Measurements from ENCODE around the gene MAP4K5. TPM values are rescaled to one million over a fixed set of nuclear protein-coding genes. Genes with fewer than 3 reads are reported as not detected.

MAP4K5 gene
- total and polyA plus RNA-seq, 2 of the 13 experiments (the other 11 are each of a cell fraction or from before 2014, with no cell fraction given): 12.7 to 23.9 TPM

DNA sequence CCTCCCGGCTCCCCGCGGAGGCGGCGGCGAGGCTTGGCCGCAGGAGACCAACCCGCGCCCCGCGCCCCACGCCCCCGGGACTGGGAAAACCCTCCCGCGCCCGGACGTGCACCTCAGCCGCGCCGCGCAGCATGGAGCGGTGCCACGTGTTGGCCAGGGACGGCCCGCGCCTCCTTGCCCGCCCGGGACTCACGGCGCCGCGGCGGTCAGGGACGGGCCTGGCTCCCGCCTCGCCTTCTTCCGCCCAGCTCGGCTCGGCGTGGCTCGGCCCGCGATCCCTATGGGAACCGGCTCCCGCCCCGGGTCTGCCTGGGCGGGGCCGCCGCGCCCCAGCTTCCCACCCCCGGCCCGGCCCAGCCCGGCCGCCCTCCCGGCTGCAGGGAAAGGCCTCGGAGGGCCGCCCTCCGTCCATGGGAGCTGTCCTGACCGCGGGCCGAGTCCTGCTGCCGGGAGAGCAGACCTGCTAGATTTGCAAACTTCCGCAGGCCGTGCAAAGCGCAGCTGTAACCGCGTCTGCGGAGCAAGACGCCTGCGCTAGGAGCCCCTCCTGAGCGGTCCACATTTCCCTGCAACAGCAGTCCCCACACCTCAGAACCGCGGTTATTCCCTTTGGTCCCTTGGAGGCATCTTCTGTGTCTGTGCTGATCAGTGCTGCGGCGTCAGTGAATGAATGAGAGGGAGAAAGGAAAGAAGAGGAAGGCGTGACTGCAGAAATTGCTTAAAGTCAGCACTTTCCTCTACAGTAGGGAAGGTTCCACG is 135.6 kb downstream of the MAP4K5 start, which contains the start of gene CDKL1 (continued):
- TF ChIP-seq, protein P1, sequence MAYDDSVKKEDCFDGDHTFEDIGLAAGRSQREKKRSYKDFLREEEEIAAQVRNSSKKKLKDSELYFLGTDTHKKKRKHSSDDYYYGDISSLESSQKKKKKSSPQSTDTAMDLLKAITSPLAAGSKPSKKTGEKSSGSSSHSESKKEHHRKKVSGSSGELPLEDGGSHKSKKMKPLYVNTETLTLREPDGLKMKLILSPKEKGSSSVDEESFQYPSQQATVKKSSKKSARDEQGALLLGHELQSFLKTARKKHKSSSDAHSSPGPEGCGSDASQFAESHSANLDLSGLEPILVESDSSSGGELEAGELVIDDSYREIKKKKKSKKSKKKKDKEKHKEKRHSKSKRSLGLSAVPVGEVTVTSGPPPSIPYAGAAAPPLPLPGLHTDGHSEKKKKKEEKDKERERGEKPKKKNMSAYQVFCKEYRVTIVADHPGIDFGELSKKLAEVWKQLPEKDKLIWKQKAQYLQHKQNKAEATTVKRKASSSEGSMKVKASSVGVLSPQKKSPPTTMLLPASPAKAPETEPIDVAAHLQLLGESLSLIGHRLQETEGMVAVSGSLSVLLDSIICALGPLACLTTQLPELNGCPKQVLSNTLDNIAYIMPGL (CRISPR knock-in tag; IDR thresholded peaks at IDR 0.05; ENCODE audit: borderline replicate concordance in 1 of 2, low read depth in 1 of 2): 0 out of 4 replicates have a peak, but pooled peaks of 1 of the 2 experiments have one; percentile 28
- TF ChIP-seq ZFP1 (CRISPR knock-in tag; IDR thresholded peaks at IDR 0.05): 0 out of 2 replicates have a peak, but pooled peaks have one; percentile 34
- no peak for TF ChIP-seq ZNF557 (CRISPR knock-in tag; IDR thresholded peaks at IDR 0.05)
- TF ChIP-seq ZNF614 (CRISPR knock-in tag; IDR thresholded peaks at IDR 0.05; ENCODE audit: borderline replicate concordance): no peak
- TF ChIP-seq AHR (CRISPR knock-in tag; IDR thresholded peaks at IDR 0.05): peak; percentile 25; the same call in 1 of the 2 replicates
- peak; percentile 48; the same call in 1 of the 2 replicates for TF ChIP-seq AKAP8 (CRISPR knock-in tag; IDR thresholded peaks at IDR 0.05)
- TF ChIP-seq TCF12 (IDR thresholded peaks at IDR 0.05): no peak
- no peak for TF ChIP-seq TCF12 (CRISPR knock-in tag; IDR thresholded peaks at IDR 0.05)
- TF ChIP-seq SNAPC2 (CRISPR knock-in tag; IDR thresholded peaks at IDR 0.05): no peak
- TF ChIP-seq, protein P2, sequence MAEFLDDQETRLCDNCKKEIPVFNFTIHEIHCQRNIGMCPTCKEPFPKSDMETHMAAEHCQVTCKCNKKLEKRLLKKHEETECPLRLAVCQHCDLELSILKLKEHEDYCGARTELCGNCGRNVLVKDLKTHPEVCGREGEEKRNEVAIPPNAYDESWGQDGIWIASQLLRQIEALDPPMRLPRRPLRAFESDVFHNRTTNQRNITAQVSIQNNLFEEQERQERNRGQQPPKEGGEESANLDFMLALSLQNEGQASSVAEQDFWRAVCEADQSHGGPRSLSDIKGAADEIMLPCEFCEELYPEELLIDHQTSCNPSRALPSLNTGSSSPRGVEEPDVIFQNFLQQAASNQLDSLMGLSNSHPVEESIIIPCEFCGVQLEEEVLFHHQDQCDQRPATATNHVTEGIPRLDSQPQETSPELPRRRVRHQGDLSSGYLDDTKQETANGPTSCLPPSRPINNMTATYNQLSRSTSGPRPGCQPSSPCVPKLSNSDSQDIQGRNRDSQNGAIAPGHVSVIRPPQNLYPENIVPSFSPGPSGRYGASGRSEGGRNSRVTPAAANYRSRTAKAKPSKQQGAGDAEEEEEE (CRISPR knock-in tag; IDR thresholded peaks at IDR 0.05; ENCODE audit: borderline replicate concordance): no peak
- TF ChIP-seq, protein P3, sequence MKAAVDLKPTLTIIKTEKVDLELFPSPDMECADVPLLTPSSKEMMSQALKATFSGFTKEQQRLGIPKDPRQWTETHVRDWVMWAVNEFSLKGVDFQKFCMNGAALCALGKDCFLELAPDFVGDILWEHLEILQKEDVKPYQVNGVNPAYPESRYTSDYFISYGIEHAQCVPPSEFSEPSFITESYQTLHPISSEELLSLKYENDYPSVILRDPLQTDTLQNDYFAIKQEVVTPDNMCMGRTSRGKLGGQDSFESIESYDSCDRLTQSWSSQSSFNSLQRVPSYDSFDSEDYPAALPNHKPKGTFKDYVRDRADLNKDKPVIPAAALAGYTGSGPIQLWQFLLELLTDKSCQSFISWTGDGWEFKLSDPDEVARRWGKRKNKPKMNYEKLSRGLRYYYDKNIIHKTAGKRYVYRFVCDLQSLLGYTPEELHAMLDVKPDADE (CRISPR knock-in tag; IDR thresholded peaks at IDR 0.05): 0 out of 2 replicates have a peak, but pooled peaks have one; percentile 47
- TF ChIP-seq, protein P4, sequence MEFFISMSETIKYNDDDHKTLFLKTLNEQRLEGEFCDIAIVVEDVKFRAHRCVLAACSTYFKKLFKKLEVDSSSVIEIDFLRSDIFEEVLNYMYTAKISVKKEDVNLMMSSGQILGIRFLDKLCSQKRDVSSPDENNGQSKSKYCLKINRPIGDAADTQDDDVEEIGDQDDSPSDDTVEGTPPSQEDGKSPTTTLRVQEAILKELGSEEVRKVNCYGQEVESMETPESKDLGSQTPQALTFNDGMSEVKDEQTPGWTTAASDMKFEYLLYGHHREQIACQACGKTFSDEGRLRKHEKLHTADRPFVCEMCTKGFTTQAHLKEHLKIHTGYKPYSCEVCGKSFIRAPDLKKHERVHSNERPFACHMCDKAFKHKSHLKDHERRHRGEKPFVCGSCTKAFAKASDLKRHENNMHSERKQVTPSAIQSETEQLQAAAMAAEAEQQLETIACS (CRISPR knock-in tag; IDR thresholded peaks at IDR 0.05): peak; percentile 44; the same call in 1 of the 2 replicates
- no peak; the same call in 1 of the 2 replicates for TF ChIP-seq ZNF558 (CRISPR knock-in tag; IDR thresholded peaks at IDR 0.05; ENCODE audit: borderline replicate concordance)
- TF ChIP-seq ZNF331 (CRISPR knock-in tag; IDR thresholded peaks at IDR 0.05): peak; percentile 23; the same call in 1 of the 2 replicates
- peak; percentile 31 for TF ChIP-seq YY1 (IDR thresholded peaks at IDR 0.05; ENCODE audit: insufficient read depth, insufficient replicate concordance, low read depth, low read length)
- peak; percentile 75; the same call in 1 of the 2 replicates for TF ChIP-seq ZNF367 (CRISPR knock-in tag; IDR thresholded peaks at IDR 0.05; ENCODE audit: borderline replicate concordance)
- TF ChIP-seq ZNF670 (CRISPR knock-in tag; IDR thresholded peaks at IDR 0.05; ENCODE audit: borderline replicate concordance): no peak
- TF ChIP-seq, protein P5, sequence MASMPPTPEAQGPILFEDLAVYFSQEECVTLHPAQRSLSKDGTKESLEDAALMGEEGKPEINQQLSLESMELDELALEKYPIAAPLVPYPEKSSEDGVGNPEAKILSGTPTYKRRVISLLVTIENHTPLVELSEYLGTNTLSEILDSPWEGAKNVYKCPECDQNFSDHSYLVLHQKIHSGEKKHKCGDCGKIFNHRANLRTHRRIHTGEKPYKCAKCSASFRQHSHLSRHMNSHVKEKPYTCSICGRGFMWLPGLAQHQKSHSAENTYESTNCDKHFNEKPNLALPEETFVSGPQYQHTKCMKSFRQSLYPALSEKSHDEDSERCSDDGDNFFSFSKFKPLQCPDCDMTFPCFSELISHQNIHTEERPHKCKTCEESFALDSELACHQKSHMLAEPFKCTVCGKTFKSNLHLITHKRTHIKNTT (CRISPR knock-in tag; IDR thresholded peaks at IDR 0.05): no peak
- TF ChIP-seq ZNF75D (CRISPR knock-in tag; IDR thresholded peaks at IDR 0.05; ENCODE audit: borderline replicate concordance): no peak
- TF ChIP-seq TCF7 (IDR thresholded peaks at IDR 0.05; ENCODE audit: low read depth): no peak
- peak; percentile 70 for TF ChIP-seq AGO2 (optimal IDR thresholded peaks at IDR 0.05; ENCODE audit: low read depth, low read length)
